Measurements from ENCODE around the gene MSMP.

MSMP gene

GRCh38 chr9:35745569-35745968, 8.5 kb downstream of the MSMP start:
- no peak for DNase-seq

DNA sequence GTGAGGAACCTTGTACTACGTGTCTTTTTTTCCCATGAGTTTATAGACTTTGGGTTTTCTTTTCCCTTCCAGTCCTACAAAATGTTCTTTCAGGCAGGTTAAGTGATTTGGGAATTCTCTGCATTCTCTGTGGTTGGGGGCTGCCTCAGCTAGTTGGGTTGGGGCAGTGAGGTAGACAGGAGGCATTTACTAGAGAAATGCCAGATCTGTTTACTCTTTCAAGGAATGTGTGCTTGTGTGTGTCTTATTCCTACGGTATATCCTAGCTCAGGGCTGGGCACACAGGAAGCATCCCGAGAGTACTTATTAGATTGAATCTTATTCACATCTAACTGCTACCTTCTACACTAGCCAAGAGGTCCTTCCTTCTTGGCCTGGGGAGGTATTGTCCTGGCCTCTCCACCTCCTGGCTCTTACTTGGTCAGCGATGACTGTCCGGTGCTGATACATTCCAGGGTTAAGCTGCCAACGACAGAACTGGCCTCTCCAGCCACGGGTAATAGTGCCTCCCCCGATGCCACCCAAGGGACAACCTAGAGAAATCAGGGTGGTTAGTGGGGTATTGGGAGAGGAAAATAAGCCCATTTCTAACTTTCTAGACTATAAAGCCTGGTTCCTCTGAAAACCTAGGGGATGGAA, 10.1 kb downstream of the MSMP start:
- DNase-seq = no peak

- no peak for DNase-seq
Measured at GRCh38 chr9:35743452-35743851, 10.6 kb downstream of the MSMP start.

GRCh38 chr9:35741740-35742139, 12.3 kb downstream of the MSMP start:
- no peak for DNase-seq

- DNase-seq = no peak
Measured at GRCh38 chr9:35740243-35740642, 13.8 kb downstream of the MSMP start.

DNA sequence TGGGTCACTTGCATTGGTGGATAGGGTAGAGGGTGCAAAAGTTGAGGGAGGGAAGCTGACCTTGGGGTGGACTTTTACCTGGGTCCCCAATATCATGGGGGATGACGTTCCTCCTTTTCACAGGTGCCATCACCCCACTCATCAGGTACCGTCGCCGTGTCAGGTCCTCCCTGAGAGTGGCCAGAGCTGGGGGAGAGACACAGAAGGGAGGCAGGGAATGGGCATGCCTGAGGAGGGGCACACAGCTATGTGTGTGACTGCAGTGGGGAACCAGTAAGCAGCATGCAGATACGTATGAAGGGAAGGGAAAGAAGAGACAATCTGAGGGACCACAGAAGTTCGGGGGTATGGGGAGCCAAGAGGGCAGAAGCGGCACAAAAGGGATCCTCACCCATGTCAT, 15.2 kb downstream of the MSMP start:
- no peak for DNase-seq

GRCh38 chr9:35738186-35738585, 15.9 kb downstream of the MSMP start:
- DNase-seq = no peak

GRCh38 chr9:35737143-35737542, 16.9 kb downstream of the MSMP start:
- DNase-seq = no peak

GRCh38 chr9:35736201-35736633, 17.9 kb downstream of the MSMP start:
- DNase-seq = peak in 38 of 58 donors; percentile 3 to 60 (median 19)

- DNase-seq = no peak
Measured at GRCh38 chr9:35734096-35734495, 20.0 kb downstream of the MSMP start.

GRCh38 chr9:35732800-35733541, 21.1 kb downstream of the MSMP start:
- peak in 5 of 58 donors; percentile 8 to 53 (median 42) for DNase-seq

GRCh38 chr9:35732185-35732799, 21.8 kb downstream of the MSMP start, which contains the start of the genes CREB3 and TLN1:
TSS of gene CREB3 (plus strand) at chr9:35732666. CDS start at chr9:35732773, 107 bp downstream.
TSS of gene TLN1 (minus strand) at chr9:35732195. CDS start at chr9:35725694, 6,501 bp downstream.
- DNase-seq = peak; percentile 79 to 100 (median 97)

DNA sequence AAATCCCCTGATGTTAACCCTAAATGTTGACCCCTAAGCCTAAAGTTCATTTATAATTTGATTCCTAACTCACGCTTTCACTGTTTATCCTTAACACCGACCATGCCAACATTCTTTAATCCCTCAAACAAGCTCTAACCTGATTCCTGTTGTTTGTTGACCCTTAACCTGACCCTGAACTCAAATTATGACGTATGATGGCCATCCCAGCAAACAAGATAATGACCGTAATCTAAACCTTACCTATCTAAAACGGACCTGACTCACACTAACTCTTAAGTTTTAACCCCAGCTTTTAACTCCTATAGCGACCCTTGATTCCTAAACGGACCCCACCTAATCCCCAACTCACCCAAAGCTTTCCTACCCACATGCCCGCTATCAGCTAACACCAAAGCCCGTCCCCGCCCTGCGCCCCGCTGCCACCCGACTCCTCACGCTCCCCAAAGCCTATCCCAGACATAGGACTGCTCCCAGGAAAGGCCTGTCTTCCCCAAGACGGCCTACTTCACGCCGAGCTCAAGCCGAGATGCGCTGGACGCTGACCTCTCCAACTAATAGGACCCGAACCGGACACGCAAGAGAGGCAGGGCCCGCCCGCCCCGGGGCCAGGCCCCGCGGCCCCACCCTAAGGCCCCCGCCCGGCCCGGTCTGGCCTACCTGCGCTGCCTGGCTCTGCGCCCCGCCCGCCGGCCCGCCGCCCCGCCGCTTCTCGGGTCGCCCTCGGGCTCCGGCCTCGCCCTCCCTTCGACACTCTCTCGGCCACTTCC, 22.5 kb downstream of the MSMP start:
- peak in 3 of 58 donors; percentile 38 to 70 (median 50) for DNase-seq

DNA sequence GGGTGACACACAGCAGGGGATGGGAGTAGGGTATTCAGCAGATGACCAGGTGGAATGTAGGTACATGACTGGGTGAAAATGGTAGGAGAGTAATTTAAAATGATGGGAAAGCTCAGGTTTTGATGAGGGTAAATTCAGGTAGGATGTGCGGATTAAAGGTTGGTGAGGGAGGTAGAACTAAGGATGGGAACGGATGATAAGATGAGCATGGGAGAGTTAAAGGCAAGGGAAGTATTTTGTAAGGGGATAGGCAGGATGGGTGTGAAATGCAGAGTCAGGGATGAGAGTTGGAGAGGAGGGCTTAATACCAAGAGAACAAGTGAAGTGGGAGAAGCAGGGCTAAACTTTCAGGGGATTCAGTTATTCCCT, 23.6 kb downstream of the MSMP start:
- no peak for DNase-seq

- DNase-seq = peak in 30 of 58 donors; percentile 3 to 60 (median 16)
Measured at GRCh38 chr9:35729700-35730485, 24.2 kb downstream of the MSMP start.

GRCh38 chr9:35729101-35729500, 25.0 kb downstream of the MSMP start:
- DNase-seq = no peak

DNA sequence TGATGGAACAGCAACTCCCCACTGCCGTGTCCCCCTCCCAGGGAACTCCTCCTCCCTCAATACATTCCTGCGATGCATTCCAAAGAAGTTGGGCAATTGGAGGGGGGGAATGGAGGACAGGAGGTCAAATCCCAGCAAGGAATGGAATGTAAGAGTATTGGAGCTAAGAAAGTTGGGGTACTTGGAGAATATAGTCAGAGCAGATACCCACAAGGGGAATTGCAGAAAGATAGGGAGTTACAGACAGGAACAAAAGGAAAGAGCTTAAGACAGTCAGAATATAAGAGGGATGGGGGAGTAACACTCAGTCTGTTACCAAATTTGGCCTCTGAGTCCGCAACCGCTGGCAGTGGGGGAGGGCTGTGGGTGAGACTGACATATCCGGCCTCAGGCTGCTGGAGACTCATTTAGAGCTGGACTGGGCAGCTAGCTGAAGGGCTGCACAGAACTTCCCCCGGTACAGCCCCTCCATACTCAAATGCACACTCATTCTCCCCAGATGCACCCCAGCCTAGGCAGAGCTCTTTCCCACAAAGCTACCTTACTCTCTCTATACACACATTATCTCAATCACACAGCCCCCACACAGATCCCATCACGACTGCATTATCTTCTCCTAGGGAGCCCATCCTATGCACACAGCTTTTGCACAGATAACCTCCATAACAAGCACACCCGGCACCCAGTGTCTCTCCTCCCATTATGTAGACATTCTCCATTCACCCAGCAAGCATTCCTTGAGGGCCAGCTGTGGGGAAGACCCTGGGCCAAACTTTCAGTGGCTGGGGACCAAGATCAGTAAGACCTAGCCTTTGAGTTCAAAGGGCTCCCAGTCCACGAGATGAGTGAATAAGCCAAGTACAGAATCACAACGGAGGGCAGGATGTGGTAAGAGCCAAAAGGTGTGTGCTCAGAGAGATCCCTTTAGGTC, 25.8 kb downstream of the MSMP start:
- DNase-seq = peak in 28 of 58 donors; percentile 5 to 46 (median 18)

GRCh38 chr9:35727676-35728040, 26.4 kb downstream of the MSMP start:
- no peak for DNase-seq

- peak in 28 of 58 donors; percentile 4 to 51 (median 24) for DNase-seq
Measured at GRCh38 chr9:35726931-35727330, 27.1 kb downstream of the MSMP start.
